GM18951 (cell line): Measurements from ENCODE around the gene PAX2.

Experiments used
- POLR2A ChIP-seq: IDR thresholded peaks from 4 replicates; pipeline ENCODE4 v1.6.1; 2011; ENCODE audit warnings: mild to moderate bottlenecking; ENCODE audit not compliant: insufficient read length, insufficient read depth; ENCODE audit errors: extremely low read depth
- in situ Hi-C: fragments of 300-500 bp; cut with MboI; formaldehyde crosslinking; loops from one replicate; pipeline ENCODE4 v1.12.0; 2022; ENCODE audit warnings: low sequenced_read_pairs, mixed read lengths, inconsistent platforms; ENCODE audit not compliant: unreplicated experiment

The PAX2 gene

DNA sequence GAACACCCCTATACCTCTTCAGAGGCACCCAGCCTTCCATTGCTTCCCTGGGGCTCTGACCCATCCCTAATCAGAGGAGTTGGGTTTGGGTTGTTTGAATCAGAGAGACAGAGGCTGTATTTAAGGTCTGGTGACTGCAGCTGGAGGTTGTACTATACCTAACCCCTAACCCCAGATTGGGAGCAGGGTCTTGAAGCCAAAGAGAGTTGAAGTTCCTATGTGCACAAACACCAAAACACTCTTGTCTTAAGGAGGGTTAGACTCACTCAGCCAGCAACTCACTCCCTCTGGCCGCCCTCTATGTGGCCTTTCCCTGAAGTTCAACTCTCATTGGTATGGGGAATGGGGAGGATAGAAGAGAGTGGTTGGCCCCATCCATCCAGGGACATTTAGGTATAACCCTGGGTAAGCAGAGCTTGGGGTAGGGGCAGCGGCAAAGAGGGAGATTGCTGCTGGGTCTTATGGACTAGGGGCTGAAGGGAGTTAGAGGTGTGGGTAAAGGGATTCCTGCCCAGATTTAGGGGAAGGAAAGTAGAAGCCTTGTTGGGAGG, 80.0 kb downstream of the PAX2 start:
- TF ChIP-seq POLR2A, result no peak
- in situ Hi-C loops, result no loop called here

DNA sequence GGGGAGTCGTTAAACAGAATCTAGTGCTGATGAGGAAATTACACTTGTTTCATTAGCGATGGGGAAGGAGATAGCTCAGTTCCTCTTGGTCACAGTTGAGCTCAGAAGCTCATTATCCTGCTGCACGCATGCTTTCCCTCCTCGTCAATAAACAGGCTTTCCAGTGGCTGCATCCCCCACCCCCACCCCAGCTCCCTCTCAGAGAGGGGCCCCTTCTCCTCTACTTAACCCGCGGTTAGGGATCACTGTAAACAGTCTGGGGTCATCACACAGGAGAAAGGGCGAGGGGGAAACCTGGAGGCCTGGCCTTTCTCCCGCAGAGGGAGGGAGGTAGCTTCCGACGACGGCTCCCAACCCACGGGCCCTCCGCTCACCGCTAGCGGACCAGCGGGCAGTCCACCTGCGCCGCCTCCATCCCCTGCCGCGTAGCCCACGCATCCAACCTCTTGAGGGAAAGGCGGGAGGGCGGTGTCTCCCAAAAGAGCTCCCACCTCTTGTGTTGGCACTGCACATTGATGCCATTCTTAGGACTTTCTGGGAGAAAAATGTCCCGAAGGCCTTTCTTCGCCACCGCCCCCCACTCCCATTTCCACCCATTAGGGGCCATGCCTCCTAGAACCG, 80.8 kb downstream of the PAX2 start:
- in situ Hi-C loops, result no loop called here
- TF ChIP-seq POLR2A, result no peak

DNA sequence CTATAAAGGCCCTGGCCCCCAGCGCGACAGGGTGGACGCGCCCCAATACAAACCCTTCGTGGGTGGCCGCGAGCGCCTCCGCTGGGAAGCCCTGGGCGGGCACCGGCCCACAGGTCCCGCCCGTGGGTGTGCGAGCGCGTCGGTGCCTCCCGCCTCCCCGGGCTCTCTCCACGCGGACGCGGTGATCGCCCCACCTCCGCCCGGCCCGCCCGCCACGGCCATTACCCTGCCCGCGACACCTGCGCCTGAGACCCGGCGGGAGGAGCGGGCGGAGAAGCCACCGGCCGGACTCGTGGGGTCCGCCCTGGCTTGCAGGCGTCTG, 81.2 kb downstream of the PAX2 start:
- no peak for TF ChIP-seq POLR2A
- in situ Hi-C loops, result no loop called here

DNA sequence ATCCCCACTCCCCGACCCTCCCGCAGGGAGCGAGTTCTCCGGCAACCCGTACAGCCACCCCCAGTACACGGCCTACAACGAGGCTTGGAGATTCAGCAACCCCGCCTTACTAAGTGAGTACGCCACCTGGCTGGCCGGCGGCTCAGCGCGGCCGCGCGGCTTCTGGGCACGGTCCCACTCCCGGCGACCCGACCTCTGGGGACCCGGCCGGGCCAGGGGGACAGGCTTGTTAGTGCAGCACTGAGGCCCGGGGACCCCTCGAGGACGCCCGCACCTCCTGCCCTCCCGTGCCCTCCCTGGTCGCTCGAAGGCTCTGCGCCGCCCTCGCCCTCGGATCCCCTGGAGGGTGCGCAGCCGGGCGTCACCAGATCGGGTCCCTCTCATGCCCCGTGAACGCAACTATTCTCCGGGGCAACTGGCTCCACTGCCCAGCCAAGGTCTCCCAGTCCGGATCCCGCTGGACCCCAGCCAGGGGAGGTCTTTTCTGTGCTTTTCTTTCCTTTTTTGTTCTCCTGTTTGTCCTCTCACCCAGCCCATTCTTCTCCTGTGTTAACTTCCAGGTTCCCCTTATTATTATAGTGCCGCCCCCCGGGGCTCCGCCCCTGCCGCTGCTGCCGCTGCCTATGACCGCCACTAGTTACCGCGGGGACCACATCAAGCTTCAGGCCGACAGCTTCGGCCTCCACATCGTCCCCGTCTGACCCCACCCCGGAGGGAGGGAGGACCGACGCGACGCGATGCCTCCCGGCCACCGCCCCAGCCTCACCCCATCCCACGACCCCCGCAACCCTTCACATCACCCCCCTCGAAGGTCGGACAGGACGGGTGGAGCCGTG, 81.8 kb downstream of the PAX2 start:
- TF ChIP-seq POLR2A, result no peak
- in situ Hi-C loops, result no loop called here

DNA sequence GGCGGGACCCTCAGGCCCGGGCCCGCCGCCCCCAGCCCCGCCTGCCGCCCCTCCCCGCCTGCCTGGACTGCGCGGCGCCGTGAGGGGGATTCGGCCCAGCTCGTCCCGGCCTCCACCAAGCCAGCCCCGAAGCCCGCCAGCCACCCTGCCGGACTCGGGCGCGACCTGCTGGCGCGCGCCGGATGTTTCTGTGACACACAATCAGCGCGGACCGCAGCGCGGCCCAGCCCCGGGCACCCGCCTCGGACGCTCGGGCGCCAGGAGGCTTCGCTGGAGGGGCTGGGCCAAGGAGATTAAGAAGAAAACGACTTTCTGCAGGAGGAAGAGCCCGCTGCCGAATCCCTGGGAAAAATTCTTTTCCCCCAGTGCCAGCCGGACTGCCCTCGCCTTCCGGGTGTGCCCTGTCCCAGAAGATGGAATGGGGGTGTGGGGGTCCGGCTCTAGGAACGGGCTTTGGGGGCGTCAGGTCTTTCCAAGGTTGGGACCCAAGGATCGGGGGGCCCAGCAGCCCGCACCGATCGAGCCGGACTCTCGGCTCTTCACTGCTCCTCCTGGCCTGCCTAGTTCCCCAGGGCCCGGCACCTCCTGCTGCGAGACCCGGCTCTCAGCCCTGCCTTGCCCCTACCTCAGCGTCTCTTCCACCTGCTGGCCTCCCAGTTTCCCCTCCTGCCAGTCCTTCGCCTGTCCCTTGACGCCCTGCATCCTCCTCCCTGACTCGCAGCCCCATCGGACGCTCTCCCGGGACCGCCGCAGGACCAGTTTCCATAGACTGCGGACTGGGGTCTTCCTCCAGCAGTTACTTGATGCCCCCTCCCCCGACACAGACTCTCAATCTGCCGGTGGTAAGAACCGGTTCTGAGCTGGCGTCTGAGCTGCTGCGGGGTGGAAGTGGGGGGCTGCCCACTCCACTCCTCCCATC, 82.7 kb downstream of the PAX2 start:
- in situ Hi-C loops, result no loop called here
- no peak for TF ChIP-seq POLR2A

DNA sequence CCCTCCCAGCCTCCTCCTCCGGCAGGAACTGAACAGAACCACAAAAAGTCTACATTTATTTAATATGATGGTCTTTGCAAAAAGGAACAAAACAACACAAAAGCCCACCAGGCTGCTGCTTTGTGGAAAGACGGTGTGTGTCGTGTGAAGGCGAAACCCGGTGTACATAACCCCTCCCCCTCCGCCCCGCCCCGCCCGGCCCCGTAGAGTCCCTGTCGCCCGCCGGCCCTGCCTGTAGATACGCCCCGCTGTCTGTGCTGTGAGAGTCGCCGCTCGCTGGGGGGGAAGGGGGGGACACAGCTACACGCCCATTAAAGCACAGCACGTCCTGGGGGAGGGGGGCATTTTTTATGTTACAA, 83.3 kb downstream of the PAX2 start:
- in situ Hi-C loops, result no loop called here
- no peak for TF ChIP-seq POLR2A

DNA sequence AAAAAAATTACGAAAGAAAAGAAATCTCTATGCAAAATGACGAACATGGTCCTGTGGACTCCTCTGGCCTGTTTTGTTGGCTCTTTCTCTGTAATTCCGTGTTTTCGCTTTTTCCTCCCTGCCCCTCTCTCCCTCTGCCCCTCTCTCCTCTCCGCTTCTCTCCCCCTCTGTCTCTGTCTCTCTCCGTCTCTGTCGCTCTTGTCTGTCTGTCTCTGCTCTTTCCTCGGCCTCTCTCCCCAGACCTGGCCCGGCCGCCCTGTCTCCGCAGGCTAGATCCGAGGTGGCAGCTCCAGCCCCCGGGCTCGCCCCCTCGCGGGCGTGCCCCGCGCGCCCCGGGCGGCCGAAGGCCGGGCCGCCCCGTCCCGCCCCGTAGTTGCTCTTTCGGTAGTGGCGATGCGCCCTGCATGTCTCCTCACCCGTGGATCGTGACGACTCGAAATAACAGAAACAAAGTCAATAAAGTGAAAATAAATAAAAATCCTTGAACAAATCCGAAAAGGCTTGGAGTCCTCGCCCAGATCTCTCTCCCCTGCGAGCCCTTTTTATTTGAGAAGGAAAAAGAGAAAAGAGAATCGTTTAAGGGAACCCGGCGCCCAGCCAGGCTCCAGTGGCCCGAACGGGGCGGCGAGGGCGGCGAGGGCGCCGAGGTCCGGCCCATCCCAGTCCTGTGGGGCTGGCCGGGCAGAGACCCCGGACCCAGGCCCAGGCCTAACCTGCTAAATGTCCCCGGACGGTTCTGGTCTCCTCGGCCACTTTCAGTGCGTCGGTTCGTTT, 83.9 kb downstream of the PAX2 start:
- in situ Hi-C loops, result no loop called here
- no peak for TF ChIP-seq POLR2A

DNA sequence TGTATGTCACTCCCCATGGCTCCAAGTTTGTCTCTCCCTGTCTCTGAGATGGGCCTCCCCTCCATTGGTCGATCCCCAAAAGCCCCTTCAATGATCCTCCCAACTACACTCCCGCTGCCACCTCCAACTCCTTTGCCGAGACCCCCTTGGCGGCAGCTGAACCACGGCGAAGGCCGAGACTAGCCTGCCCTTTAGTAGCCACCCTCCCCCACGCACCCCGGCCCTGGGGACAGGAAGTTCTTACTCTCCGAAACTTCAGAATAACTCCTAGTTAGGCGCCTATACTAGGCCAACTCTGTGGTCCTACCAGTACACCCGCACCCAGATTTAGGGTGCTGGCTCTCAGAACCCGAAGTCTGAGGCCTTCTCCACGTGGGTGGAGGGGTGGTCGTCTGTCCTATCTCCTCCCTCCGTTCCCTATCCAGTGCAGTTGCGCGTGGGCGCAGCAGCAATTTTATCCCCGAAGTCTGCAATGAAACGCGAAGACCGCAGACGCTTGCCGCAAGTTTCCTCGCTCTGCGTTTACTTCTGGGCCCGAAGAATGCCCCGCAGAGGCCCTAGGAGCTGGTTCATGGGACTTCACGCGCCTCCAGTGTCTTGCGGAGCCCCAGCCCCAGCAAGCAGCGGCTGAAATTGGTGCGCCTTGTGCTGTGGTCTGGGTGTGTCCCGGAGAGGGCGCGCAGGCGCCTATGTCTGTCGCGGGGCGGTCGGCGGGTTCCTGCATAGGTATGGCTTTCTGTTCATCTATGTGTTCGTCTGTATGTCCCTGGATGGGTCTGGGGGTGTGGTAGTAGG, 84.7 kb downstream of the PAX2 start:
- no peak for TF ChIP-seq POLR2A
- in situ Hi-C loops, result no loop called here

DNA sequence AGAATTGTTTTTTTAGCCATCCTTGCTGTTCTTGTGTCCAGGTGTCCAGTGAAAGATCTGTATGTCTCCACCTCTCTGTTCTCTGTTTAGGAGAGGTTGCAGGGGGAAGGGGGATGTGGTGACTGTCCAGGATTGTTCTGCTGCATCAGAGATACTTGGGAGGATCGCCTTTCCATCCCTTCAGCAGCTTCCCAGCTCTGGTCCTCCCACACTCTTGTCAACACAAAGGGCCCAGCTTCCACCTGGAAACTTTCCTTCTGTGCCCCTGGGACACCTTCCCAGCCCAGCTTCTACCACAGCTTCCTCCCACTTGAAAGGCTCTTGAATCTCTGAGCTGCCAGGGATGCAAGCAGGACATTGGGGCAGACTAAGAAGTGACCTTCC, 85.3 kb downstream of the PAX2 start:
- in situ Hi-C loops, result no loop called here
- TF ChIP-seq POLR2A, result no peak

DNA sequence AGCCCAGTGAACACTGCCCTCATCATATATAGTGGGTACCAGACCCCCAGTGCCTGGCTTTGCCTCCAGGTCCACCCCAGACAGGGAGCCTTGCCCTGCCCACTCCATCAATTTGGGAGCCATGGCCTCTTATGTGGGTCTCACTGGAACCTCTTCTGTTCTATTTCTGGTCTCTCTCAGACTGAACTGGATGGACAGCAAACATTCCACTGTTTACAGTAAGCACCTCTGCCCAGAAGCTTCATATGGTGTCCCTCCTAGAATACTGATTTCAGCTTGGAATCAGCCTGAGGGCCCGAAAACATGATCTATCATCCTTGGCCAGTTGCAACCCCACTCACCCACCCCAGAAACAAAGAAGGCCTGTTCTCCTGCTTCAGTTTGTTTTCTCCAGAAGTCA, 86.4 kb downstream of the PAX2 start:
- TF ChIP-seq POLR2A, result no peak
- in situ Hi-C loops, result no loop called here

DNA sequence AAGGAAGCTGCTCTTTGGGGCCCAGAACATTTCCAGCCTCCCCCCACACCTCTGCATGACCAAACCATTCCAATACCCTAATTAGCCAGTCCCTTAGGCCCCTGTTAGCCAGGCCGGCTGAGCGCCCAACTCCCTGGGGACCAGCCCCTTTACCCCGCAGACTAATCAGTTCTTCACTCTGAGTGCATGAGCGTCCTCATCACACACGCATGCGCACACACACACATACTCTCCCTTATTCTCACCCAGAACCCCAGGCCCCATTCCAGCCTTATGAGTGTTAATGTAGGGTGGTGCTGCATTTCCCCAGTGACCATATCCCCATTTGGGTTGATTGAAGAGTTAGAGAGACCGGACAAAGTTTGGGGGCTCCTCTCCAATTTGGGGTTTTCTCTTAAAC, 90.4 kb downstream of the PAX2 start:
- TF ChIP-seq POLR2A, result no peak
- in situ Hi-C loops, result no loop called here

DNA sequence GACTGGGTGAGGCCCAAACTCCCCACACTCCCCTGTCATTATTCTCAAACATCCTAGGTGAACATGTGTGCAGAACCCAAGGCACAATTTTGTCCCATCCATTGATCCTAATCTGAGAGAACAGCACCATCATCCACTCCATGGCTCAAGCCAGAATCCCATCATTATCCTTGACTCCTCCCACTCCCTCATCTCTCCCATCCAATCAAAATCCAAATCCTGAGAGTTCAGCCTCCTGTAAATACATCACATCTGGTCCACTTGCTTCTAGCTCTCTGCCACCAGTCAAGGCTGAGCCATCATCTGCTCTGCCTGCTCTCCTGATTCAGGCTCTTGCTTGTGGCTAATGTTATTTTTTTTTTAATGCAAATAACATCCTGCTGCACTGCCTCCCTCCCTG, 91.5 kb downstream of the PAX2 start:
- no peak for TF ChIP-seq POLR2A
- in situ Hi-C loops, result no loop called here
